Body of pancreas (tissue), 4 donors: ENCODE results near the gene DHX15.

Source experiments
- POLR2A ChIP-seq, 3 donors: fragments of 450-650 bp; IDR thresholded peaks; one replicate each; pipeline ENCODE4 v1.6.1; 2016; ENCODE audit warnings: antibody characterized with exemption in 3 of 3, mild to moderate bottlenecking in 2 of 3
- TF ChIP-seq, protein P1 (sequence below), 7 experiments: fragments of 450-650 bp in 4 of 7; fragments of 200-600 bp in 3 of 7; sonication (generic) in 3 of 7; IDR thresholded peaks; one replicate each; pipeline ENCODE4 v1.5.1; 2016 to 2019; ENCODE audit warnings: antibody characterized with exemption in 7 of 7

DNA sequence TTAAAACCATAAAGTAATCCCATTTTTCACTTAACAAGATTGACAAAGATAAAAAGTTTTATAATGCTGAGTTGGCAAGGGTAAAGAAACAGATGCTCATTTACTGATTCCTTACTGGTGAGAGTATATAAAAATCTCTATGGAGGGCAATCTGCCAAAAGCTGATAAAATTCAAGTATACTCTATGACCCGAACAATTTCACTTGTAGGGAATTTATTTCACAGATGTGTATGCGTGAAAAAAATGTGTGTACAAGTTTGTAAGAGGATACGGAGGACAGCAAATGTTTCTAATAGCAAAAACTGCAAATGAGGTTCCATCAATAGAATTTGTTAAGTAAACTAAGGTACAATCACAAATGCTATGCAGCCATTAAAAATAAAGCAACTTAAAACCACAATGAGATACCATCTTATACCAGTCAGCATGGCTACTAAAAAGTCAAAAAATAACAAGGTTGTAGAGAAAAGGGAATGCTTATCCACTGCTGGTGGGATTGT, 23.4 kb downstream of the DHX15 start:
- no peak for TF ChIP-seq POLR2A (IDR thresholded peaks at IDR 0.05)
- TF ChIP-seq, protein P1, sequence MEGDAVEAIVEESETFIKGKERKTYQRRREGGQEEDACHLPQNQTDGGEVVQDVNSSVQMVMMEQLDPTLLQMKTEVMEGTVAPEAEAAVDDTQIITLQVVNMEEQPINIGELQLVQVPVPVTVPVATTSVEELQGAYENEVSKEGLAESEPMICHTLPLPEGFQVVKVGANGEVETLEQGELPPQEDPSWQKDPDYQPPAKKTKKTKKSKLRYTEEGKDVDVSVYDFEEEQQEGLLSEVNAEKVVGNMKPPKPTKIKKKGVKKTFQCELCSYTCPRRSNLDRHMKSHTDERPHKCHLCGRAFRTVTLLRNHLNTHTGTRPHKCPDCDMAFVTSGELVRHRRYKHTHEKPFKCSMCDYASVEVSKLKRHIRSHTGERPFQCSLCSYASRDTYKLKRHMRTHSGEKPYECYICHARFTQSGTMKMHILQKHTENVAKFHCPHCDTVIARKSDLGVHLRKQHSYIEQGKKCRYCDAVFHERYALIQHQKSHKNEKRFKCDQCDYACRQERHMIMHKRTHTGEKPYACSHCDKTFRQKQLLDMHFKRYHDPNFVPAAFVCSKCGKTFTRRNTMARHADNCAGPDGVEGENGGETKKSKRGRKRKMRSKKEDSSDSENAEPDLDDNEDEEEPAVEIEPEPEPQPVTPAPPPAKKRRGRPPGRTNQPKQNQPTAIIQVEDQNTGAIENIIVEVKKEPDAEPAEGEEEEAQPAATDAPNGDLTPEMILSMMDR (IDR thresholded peaks at IDR 0.05), result no peak
